Measurements from ENCODE around the gene PARD3B. TPM values are rescaled to one million over a fixed set of nuclear protein-coding genes. Genes with fewer than 3 reads are reported as not detected.

PARD3B gene
- total and polyA plus RNA-seq, 3 donors from 2014 or later: 14.6 to 36.8 (median 29.6) TPM

DNA sequence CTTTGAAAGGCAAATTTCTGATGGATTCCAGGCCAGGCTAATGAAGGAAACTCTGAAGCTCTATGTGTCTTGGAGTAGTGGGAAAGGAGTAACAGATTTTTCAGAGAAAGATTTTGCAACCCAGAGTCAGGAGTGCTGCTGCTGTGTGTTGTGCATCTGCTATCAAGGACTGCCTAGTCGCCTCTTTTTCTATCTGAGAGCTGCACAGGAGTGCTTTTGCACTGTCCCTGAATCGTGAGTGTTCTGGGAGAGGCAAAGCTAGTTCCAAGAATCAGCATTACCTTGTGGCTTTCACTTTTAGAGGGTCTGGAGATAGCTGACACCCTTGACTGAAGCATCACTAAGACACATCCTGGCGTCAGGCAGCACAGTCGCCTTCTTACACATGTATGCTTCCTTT lies 336.4 kb downstream of the PARD3B start:
- Histone ChIP-seq H3K4me1 (no peaks in the 10 kb centered on the region), H3K4me3 (no peak overlapping the region), H3K27me3 (no peaks in the 10 kb centered on the region), H3K9me3 (no peaks in the 10 kb centered on the region), H3K36me3 (ENCODE audit: low read depth, missing control alignments) (no peaks in the 10 kb centered on the region), H3K27ac (no peak overlapping the region)
- no peak for DNase-seq
- TF ChIP-seq POLR2A (IDR thresholded peaks at IDR 0.05): no peak
- TF ChIP-seq, protein P1, sequence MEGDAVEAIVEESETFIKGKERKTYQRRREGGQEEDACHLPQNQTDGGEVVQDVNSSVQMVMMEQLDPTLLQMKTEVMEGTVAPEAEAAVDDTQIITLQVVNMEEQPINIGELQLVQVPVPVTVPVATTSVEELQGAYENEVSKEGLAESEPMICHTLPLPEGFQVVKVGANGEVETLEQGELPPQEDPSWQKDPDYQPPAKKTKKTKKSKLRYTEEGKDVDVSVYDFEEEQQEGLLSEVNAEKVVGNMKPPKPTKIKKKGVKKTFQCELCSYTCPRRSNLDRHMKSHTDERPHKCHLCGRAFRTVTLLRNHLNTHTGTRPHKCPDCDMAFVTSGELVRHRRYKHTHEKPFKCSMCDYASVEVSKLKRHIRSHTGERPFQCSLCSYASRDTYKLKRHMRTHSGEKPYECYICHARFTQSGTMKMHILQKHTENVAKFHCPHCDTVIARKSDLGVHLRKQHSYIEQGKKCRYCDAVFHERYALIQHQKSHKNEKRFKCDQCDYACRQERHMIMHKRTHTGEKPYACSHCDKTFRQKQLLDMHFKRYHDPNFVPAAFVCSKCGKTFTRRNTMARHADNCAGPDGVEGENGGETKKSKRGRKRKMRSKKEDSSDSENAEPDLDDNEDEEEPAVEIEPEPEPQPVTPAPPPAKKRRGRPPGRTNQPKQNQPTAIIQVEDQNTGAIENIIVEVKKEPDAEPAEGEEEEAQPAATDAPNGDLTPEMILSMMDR (IDR thresholded peaks at IDR 0.05): no peak
- WGBS, 2 donors: 66 to 78% methylated on average over 4 of the region's 4 CpGs
- intact Hi-C loops (cut with DNase I; ENCODE audit: low total_unique reads): no loop called here

DNA sequence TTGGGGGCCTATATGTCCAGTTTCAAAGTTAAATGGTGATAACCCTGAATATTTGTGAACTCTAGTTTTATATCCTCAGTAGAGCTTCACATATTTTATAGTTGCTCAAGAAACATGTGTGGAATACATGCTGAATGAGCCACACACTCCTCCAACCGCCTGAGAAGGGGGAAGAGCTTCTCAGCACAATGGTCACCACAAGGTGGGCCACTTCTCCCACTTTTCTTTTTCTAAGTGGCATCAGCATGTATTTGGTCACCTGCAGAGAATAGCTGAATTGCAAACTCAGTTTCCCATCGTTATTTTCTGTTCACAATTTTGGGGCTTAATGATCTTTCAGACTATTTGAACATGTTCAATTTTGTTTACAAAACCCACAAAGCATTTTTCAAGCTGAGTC lies 340.5 kb downstream of the PARD3B start:
- no peak for TF ChIP-seq POLR2A (IDR thresholded peaks at IDR 0.05)
- TF ChIP-seq, protein P1 (IDR thresholded peaks at IDR 0.05): no peak

DNA sequence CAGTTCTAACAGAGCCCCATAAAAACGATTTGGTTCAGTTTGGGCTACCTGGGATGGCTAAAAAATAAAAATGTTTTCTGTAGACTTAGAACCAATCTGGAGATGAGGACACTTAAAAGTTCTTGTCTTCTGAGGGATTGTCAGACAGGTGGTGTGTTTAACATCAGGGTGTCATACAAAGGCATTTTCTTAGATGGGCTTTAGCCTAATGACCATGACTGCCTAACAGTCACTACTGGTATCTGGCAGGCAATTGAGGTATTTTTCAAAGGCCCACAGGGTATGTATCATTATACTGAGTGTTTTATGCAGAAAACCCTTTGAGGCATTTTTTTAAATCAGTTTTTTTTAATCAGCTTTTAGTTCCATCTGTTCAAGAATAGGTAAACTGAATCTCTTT lies 341.4 kb downstream of the PARD3B start:
- 62 to 69% methylated on average over 1 of the region's 1 CpG for WGBS, 2 donors
- H3K36me3 ChIP-seq (ENCODE audit: low read depth, missing control alignments): no peaks in the 10 kb centered on the region
- intact Hi-C loops (cut with DNase I; ENCODE audit: low total_unique reads): no loop called here

More for the DNA sequence above, 340.5 kb downstream of the PARD3B start:
- WGBS, 2 donors: 72 to 85% methylated on average over 2 of the region's 2 CpGs
- Histone ChIP-seq H3K27ac (no peak overlapping the region), H3K9me3 (no peaks in the 10 kb centered on the region), H3K4me1 (no peaks in the 10 kb centered on the region), H3K27me3 (no peaks in the 10 kb centered on the region), H3K4me3 (no peak overlapping the region), H3K36me3 (ENCODE audit: low read depth, missing control alignments) (no peaks in the 10 kb centered on the region)
- no peak for DNase-seq
- intact Hi-C loops (cut with DNase I; ENCODE audit: low total_unique reads): no loop called here

DNA sequence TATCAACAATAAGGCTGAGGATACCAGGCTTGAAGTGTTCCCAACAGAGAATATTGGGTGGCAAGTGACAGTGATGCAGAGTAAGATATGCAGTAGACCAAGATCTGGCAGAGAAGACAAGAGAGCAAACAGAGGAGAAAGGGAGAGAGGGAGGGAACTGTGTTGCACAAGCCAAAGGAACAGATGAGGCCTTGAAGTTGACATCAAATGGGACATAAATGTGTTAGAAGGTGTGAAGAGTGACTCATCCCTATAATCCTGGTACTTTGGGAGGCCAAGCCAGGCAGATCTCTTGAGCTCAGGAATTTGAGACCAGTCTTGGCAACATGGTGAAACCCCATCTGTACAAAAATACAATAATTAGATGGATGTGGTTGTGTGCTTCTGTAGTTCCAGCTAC lies 342.9 kb downstream of the PARD3B start:
- TF ChIP-seq, protein P1 (IDR thresholded peaks at IDR 0.05): no peak
- TF ChIP-seq POLR2A (IDR thresholded peaks at IDR 0.05): no peak
- H3K27me3 ChIP-seq: no peaks in the 10 kb centered on the region
- no peak overlapping the region for H3K27ac ChIP-seq
- DNase-seq: no peak
- H3K9me3 ChIP-seq: no peaks in the 10 kb centered on the region
- no peaks in the 10 kb centered on the region for H3K4me1 ChIP-seq
- H3K4me3 ChIP-seq: no peak overlapping the region
- intact Hi-C loops (cut with DNase I; ENCODE audit: low total_unique reads): no loop called here
- H3K36me3 ChIP-seq (ENCODE audit: low read depth, missing control alignments): no peaks in the 10 kb centered on the region

More for the DNA sequence above, 341.4 kb downstream of the PARD3B start:
- TF ChIP-seq, protein P1 (IDR thresholded peaks at IDR 0.05): no peak
- no peak for TF ChIP-seq POLR2A (IDR thresholded peaks at IDR 0.05)
- H3K9me3 ChIP-seq: no peaks in the 10 kb centered on the region
- H3K27ac ChIP-seq: no peak overlapping the region
- H3K4me1 ChIP-seq: no peaks in the 10 kb centered on the region
- H3K27me3 ChIP-seq: no peaks in the 10 kb centered on the region
- DNase-seq: no peak
- no peak overlapping the region for H3K4me3 ChIP-seq

DNA sequence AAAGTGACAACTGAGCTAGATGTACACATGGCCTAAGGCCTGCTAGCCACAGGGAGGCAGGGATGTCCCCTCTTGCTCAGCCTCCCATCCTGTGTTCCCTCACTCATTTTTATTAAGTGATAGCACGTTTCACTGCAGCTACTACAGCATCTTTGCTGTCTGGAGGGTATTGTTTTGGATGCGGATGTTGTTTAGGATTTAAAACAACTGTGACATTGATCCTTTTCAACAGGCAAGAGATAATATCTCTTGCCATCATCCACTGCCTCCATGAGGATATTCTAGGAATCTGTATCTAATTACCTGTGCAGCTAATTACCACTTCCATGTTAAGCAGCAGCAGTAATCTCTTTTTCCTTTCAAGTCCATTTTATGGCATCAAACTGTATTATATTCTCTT lies 345.4 kb downstream of the PARD3B start:
- Histone ChIP-seq H3K36me3 (ENCODE audit: low read depth, missing control alignments) (no peaks in the 10 kb centered on the region), H3K9me3 (no peaks in the 10 kb centered on the region), H3K4me1 (no peaks in the 10 kb centered on the region), H3K4me3 (no peak overlapping the region), H3K27me3 (no peaks in the 10 kb centered on the region), H3K27ac (no peak overlapping the region)
- WGBS, 2 donors: 83 to 92% methylated on average over 2 of the region's 2 CpGs
- intact Hi-C loops (cut with DNase I; ENCODE audit: low total_unique reads): no loop called here
- TF ChIP-seq, protein P1 (IDR thresholded peaks at IDR 0.05): no peak
- no peak for TF ChIP-seq POLR2A (IDR thresholded peaks at IDR 0.05)
- no peak for DNase-seq
